HepG2 (cell line): ENCODE data around the gene COG8. TPM values are rescaled to one million over a fixed set of nuclear protein-coding genes. Genes with fewer than 3 reads are reported as not detected.

ENCODE experiments used
- ARID2 ChIP-seq: sonication (generic); formaldehyde crosslinking; IDR thresholded peaks from 2 replicates; pipeline ENCODE4 v1.8.1; 2022; ENCODE audit warnings: mild to moderate bottlenecking, missing genetic modification reagents, borderline replicate concordance
- ETV5 ChIP-seq: IDR thresholded peaks from 2 replicates; pipeline ENCODE4 v1.6.1; 2018; ENCODE audit warnings: missing biosample characterization, missing genetic modification reagents, inconsistent platforms, borderline replicate concordance
- HNRNPL ChIP-seq: fragments of 200-400 bp; formaldehyde crosslinking; IDR thresholded peaks from 2 replicates; pipeline ENCODE4 v1.6.1; 2017; ENCODE audit warnings: mild to moderate bottlenecking, low read depth, low read length
- JUND ChIP-seq: sonication (generic); formaldehyde crosslinking; IDR thresholded peaks from 2 replicates; pipeline ENCODE4 v1.8.0; 2022; ENCODE audit warnings: mild to moderate bottlenecking, missing genetic modification reagents
- RERE ChIP-seq: IDR thresholded peaks from 2 replicates; pipeline ENCODE4 v1.6.1; 2016; ENCODE audit warnings: low read depth, missing genetic modification reagents, missing compliant biosample characterization
- ZFP41 ChIP-seq: sonication (generic); formaldehyde crosslinking; IDR thresholded peaks from 2 replicates; pipeline ENCODE4 v1.4.0; 2020; ENCODE audit warnings: mild to moderate bottlenecking, missing genetic modification reagents, borderline replicate concordance
- ZHX1 ChIP-seq: sonication (generic); formaldehyde crosslinking; IDR thresholded peaks from 2 replicates; pipeline ENCODE4 v1.8.1; 2022; ENCODE audit warnings: low read depth, mild to moderate bottlenecking, missing genetic modification reagents
- ZNF121 ChIP-seq: sonication (generic); formaldehyde crosslinking; IDR thresholded peaks from 2 replicates; pipeline ENCODE4 v1.5.0; 2020; ENCODE audit warnings: mild to moderate bottlenecking, missing genetic modification reagents
- ZNF30 ChIP-seq: sonication (generic); formaldehyde crosslinking; IDR thresholded peaks from 2 replicates; pipeline ENCODE4 v1.5.0; 2020; ENCODE audit warnings: mild to moderate bottlenecking, missing genetic modification reagents
- ZNF33A ChIP-seq: sonication (generic); formaldehyde crosslinking; IDR thresholded peaks from 2 replicates; pipeline ENCODE4 v1.5.1; 2020; ENCODE audit warnings: missing genetic modification reagents, mild to moderate bottlenecking, moderate library complexity, borderline replicate concordance
- ZNF703 ChIP-seq: sonication (generic); formaldehyde crosslinking; IDR thresholded peaks from 2 replicates; pipeline ENCODE4 v1.5.1; 2020; ENCODE audit warnings: missing genetic modification reagents, mild to moderate bottlenecking, moderate library complexity, borderline replicate concordance
- polyA plus RNA-seq, 8 experiments: library from polyadenylated mRNA; depleted of rRNA in 3 of 8; stranded (reverse) in 7 of 8; unstranded in 1 of 8; fragments of >200 nt; fragmentation: Illumina TruSeq in 4 of 8; extraction: Trizol in 4 of 8; gene quantifications; 2 replicates each; pipeline versions ENCODE4 v1.2.1 to v1.2.3, GENCODE V29; 2011 to 2016; ENCODE audit warnings: low read depth in 4 of 8, missing spikeins in 1 of 8, mixed read lengths in 1 of 8; ENCODE audit not compliant: insufficient read depth in 1 of 8
- total RNA-seq, 5 experiments: library from RNA; depleted of rRNA; stranded (reverse); fragments of >200 nt; fragmentation: Illumina TruSeq; extraction: Trizol; gene quantifications; 2 replicates each; pipeline ENCODE4 v1.2.3, GENCODE V29; 2016; ENCODE audit warnings: low read depth in 1 of 5
- TF ChIP-seq, protein P1 (sequence below): sonication (generic); formaldehyde crosslinking; IDR thresholded peaks from 2 replicates; pipeline ENCODE4 v1.4.0; 2020; ENCODE audit warnings: missing genetic modification reagents, low read depth, mild to moderate bottlenecking, borderline replicate concordance
- TF ChIP-seq, protein P2 (sequence below): sonication (generic); formaldehyde crosslinking; IDR thresholded peaks from 2 replicates; pipeline ENCODE4 v1.4.0; 2020; ENCODE audit warnings: missing genetic modification reagents, borderline replicate concordance
- TF ChIP-seq, protein P3 (sequence below): sonication (generic); formaldehyde crosslinking; IDR thresholded peaks from 2 replicates; pipeline ENCODE4 v1.4.0; 2020; ENCODE audit warnings: missing genetic modification reagents

Gene COG8
- total and polyA plus RNA-seq, 2 of the 13 experiments (the other 11 are each of a cell fraction or from before 2014, with no cell fraction given): 45.5 to 52.1 TPM

DNA sequence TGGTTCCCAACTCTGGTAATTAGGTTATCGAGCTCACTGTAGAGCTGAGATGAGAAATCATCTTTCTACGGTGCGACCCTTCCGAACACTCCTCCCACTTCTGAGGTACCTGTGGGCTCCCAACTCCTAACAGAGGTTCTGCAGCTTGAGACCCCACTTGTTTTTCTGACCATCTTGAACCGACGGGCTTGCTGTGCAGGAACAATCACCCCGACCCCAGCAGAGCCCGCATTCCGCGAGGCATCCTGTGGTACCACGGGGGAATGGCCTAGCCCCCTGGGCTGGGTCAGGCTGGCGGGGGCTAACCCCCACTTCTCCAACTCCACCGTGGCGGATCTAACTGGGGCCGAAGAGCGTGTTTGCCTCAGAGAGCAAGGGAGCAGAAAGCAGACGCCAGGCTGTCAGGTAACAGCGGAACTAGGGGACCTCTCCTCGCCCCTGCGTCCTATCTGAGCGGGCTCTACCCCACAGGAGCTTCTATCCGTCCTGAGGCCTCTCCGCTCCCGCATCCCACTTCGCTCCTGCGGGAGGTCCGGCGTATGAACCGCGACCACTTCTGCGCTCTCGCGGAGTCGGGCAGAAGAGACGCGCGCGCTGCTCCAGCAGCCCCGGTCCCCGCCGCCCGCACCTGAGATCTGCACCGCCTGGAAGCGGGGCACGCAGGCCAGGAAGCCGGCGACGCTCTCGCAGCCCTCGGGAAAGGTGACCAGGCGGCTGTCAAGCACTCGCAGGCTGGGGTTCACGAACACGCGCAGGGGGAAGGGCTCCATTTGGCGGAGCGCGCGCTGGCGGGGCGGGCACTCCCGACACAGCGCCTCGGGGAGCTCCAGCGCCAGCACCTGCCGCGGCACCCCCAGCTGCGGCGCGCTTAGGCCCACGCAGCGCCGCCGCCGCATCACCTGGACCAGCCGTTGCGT lies 9.7 kb downstream of the COG8 start (continued):
- TF ChIP-seq RERE (CRISPR knock-in tag) (no peak), ZNF121 (CRISPR knock-in tag) (no peak), ZNF703 (CRISPR knock-in tag) (0 out of 2 replicates have a peak, but pooled peaks have one; percentile 67), JUND (CRISPR knock-in tag) (no peak), ZNF30 (CRISPR knock-in tag) (no peak), HNRNPL (no peak), ZFP41 (CRISPR knock-in tag) (no peak), ZNF33A (CRISPR knock-in tag) (no peak), ETV5 (CRISPR knock-in tag) (no peak), ARID2 (peak; percentile 79; the same call in 1 of the 2 replicates), ZHX1 (CRISPR knock-in tag) (no peak)
- TF ChIP-seq, protein P1, sequence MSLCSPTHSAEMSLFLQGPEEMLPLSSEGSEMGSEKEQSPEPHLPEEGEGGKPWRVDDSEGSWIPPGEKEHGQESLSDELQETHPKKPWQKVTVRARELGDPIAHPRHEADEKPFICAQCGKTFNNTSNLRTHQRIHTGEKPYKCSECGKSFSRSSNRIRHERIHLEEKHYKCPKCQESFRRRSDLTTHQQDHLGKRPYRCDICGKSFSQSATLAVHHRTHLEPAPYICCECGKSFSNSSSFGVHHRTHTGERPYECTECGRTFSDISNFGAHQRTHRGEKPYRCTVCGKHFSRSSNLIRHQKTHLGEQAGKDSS (CRISPR knock-in tag): peak; percentile 49; the same call in 1 of the 2 replicates
- TF ChIP-seq, protein P2, sequence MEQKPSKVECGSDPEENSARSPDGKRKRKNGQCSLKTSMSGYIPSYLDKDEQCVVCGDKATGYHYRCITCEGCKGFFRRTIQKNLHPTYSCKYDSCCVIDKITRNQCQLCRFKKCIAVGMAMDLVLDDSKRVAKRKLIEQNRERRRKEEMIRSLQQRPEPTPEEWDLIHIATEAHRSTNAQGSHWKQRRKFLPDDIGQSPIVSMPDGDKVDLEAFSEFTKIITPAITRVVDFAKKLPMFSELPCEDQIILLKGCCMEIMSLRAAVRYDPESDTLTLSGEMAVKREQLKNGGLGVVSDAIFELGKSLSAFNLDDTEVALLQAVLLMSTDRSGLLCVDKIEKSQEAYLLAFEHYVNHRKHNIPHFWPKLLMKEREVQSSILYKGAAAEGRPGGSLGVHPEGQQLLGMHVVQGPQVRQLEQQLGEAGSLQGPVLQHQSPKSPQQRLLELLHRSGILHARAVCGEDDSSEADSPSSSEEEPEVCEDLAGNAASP (CRISPR knock-in tag): no peak
- TF ChIP-seq, protein P3, sequence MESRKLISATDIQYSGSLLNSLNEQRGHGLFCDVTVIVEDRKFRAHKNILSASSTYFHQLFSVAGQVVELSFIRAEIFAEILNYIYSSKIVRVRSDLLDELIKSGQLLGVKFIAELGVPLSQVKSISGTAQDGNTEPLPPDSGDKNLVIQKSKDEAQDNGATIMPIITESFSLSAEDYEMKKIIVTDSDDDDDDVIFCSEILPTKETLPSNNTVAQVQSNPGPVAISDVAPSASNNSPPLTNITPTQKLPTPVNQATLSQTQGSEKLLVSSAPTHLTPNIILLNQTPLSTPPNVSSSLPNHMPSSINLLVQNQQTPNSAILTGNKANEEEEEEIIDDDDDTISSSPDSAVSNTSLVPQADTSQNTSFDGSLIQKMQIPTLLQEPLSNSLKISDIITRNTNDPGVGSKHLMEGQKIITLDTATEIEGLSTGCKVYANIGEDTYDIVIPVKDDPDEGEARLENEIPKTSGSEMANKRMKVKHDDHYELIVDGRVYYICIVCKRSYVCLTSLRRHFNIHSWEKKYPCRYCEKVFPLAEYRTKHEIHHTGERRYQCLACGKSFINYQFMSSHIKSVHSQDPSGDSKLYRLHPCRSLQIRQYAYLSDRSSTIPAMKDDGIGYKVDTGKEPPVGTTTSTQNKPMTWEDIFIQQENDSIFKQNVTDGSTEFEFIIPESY: no peak
